Measurements from ENCODE around the gene LDLRAD4. TPM values are rescaled to one million over a fixed set of nuclear protein-coding genes. Genes with fewer than 3 reads are reported as not detected.

Gene LDLRAD4
- total RNA-seq, 3 donors from 2014 or later, result 17.5 to 20.4 (median 18.3) TPM

- Mint-ChIP-seq H3K27me3 (ENCODE audit: low read depth) (peaks cover 43% of the 10 kb centered on the region), H3K4me3 (peak overlapping the region; percentile 85), H3K4me1 (ENCODE audit: low read depth) (peaks cover 22% of the 10 kb centered on the region), H3K36me3 (ENCODE audit: insufficient read depth) (no peaks in the 10 kb centered on the region), H3K9me3 (no peaks in the 10 kb centered on the region)
- ATAC-seq, result peak; percentile 44 to 52
- DNase-seq, result peak; percentile 39
These were observed 2.4 kb upstream of the LDLRAD4 start for GRCh38 chr18:13216092-13216582.

GRCh38 chr18:13216711-13217465, 1.7 kb upstream of the LDLRAD4 start:
- peaks cover 43% of the 10 kb centered on the region for H3K27me3 Mint-ChIP-seq (ENCODE audit: low read depth)
- H3K4me1 Mint-ChIP-seq (ENCODE audit: low read depth), result peaks cover 22% of the 10 kb centered on the region
- H3K36me3 Mint-ChIP-seq (ENCODE audit: insufficient read depth), result no peaks in the 10 kb centered on the region
- no peaks in the 10 kb centered on the region for H3K9me3 Mint-ChIP-seq
- DNase-seq (peak; percentile 45), ATAC-seq (peak; percentile 61 to 66)
- H3K4me3 Mint-ChIP-seq, result peak overlapping the region; percentile 85

- no peak overlapping the region for H3K4me3 Mint-ChIP-seq
- no peaks in the 10 kb centered on the region for H3K36me3 Mint-ChIP-seq (ENCODE audit: insufficient read depth)
- peaks cover 43% of the 10 kb centered on the region for H3K27me3 Mint-ChIP-seq (ENCODE audit: low read depth)
- DNase-seq (peak; percentile 54), ATAC-seq (peak; percentile 60 to 62)
- peaks cover 22% of the 10 kb centered on the region for H3K4me1 Mint-ChIP-seq (ENCODE audit: low read depth)
- no peaks in the 10 kb centered on the region for H3K9me3 Mint-ChIP-seq
These were observed 1.0 kb upstream of the LDLRAD4 start for GRCh38 chr18:13217466-13217961.

- peaks cover 39% of the 10 kb centered on the region for H3K27me3 Mint-ChIP-seq (ENCODE audit: low read depth)
- H3K4me1 Mint-ChIP-seq (ENCODE audit: low read depth), result peaks cover 22% of the 10 kb centered on the region
- H3K36me3 Mint-ChIP-seq (ENCODE audit: insufficient read depth), result no peaks in the 10 kb centered on the region
- DNase-seq, result no peak
- peak overlapping the region; percentile 69 for H3K4me3 Mint-ChIP-seq
- no peaks in the 10 kb centered on the region for H3K9me3 Mint-ChIP-seq
- ATAC-seq, result peak in 1 of 2 donors; percentile 1
These were observed 591 bp upstream of the LDLRAD4 start for GRCh38 chr18:13217971-13218367.

- H3K27me3 Mint-ChIP-seq (ENCODE audit: low read depth), result peaks cover 36% of the 10 kb centered on the region
- H3K4me3 Mint-ChIP-seq, result peak overlapping the region; percentile 73
- no peaks in the 10 kb centered on the region for H3K9me3 Mint-ChIP-seq
- H3K36me3 Mint-ChIP-seq (ENCODE audit: insufficient read depth), result no peaks in the 10 kb centered on the region
- no peak for DNase-seq
- H3K4me1 Mint-ChIP-seq (ENCODE audit: low read depth), result peaks cover 22% of the 10 kb centered on the region
- ATAC-seq, result no peak
These were observed 437 bp downstream of the LDLRAD4 start for GRCh38 chr18:13218997-13219396.

GRCh38 chr18:13219593-13220159, 1.1 kb downstream of the LDLRAD4 start:
- Mint-ChIP-seq H3K36me3 (ENCODE audit: insufficient read depth) (no peaks in the 10 kb centered on the region), H3K9me3 (no peaks in the 10 kb centered on the region), H3K4me3 (peak overlapping the region; percentile 73), H3K4me1 (ENCODE audit: low read depth) (peaks cover 22% of the 10 kb centered on the region), H3K27me3 (ENCODE audit: low read depth) (peaks cover 29% of the 10 kb centered on the region)
- ATAC-seq (no peak), DNase-seq (no peak)

- no peak overlapping the region for H3K4me3 Mint-ChIP-seq
- peaks cover 22% of the 10 kb centered on the region for H3K27me3 Mint-ChIP-seq (ENCODE audit: low read depth)
- ATAC-seq (no peak), DNase-seq (no peak)
- H3K4me1 Mint-ChIP-seq (ENCODE audit: low read depth), result peaks cover 22% of the 10 kb centered on the region
- H3K9me3 Mint-ChIP-seq, result no peaks in the 10 kb centered on the region
- no peaks in the 10 kb centered on the region for H3K36me3 Mint-ChIP-seq (ENCODE audit: insufficient read depth)
These were observed 1.9 kb downstream of the LDLRAD4 start for GRCh38 chr18:13220361-13220991.

- ATAC-seq (no peak), DNase-seq (no peak)
- no peak overlapping the region for H3K4me3 Mint-ChIP-seq
- no peaks in the 10 kb centered on the region for H3K9me3 Mint-ChIP-seq
- H3K36me3 Mint-ChIP-seq (ENCODE audit: insufficient read depth), result no peaks in the 10 kb centered on the region
- H3K4me1 Mint-ChIP-seq (ENCODE audit: low read depth), result peaks cover 14% of the 10 kb centered on the region
- peaks cover 14% of the 10 kb centered on the region for H3K27me3 Mint-ChIP-seq (ENCODE audit: low read depth)
These were observed 3.6 kb downstream of the LDLRAD4 start for GRCh38 chr18:13221869-13222855.

GRCh38 chr18:13222856-13223281, 4.3 kb downstream of the LDLRAD4 start:
- H3K4me3 Mint-ChIP-seq, result no peak overlapping the region

GRCh38 chr18:13223311-13224143, 5.0 kb downstream of the LDLRAD4 start:
- Mint-ChIP-seq H3K27me3 (ENCODE audit: low read depth) (peaks cover 14% of the 10 kb centered on the region), H3K36me3 (ENCODE audit: insufficient read depth) (no peaks in the 10 kb centered on the region), H3K4me1 (ENCODE audit: low read depth) (peaks cover 14% of the 10 kb centered on the region), H3K4me3 (no peak overlapping the region), H3K9me3 (no peaks in the 10 kb centered on the region)
- DNase-seq, result no peak
- ATAC-seq, result no peak

More at GRCh38 chr18:13222856-13223281, 4.3 kb downstream of the LDLRAD4 start:
- Mint-ChIP-seq H3K4me1 (ENCODE audit: low read depth) (peaks cover 14% of the 10 kb centered on the region), H3K9me3 (no peaks in the 10 kb centered on the region), H3K27me3 (ENCODE audit: low read depth) (peaks cover 14% of the 10 kb centered on the region), H3K36me3 (ENCODE audit: insufficient read depth) (no peaks in the 10 kb centered on the region)
- ATAC-seq (no peak), DNase-seq (no peak)

- H3K27me3 Mint-ChIP-seq (ENCODE audit: low read depth), result peaks cover 3% of the 10 kb centered on the region
- no peak overlapping the region for H3K4me3 Mint-ChIP-seq
- ATAC-seq (no peak), DNase-seq (no peak)
- no peaks in the 10 kb centered on the region for H3K4me1 Mint-ChIP-seq (ENCODE audit: low read depth)
- no peaks in the 10 kb centered on the region for H3K36me3 Mint-ChIP-seq (ENCODE audit: insufficient read depth)
- no peaks in the 10 kb centered on the region for H3K9me3 Mint-ChIP-seq
These were observed 6.7 kb downstream of the LDLRAD4 start for GRCh38 chr18:13225261-13225660.

GRCh38 chr18:13226533-13227144, 8.1 kb downstream of the LDLRAD4 start:
- H3K4me3 Mint-ChIP-seq, result no peak overlapping the region
- H3K36me3 Mint-ChIP-seq (ENCODE audit: insufficient read depth), result no peaks in the 10 kb centered on the region
- no peak for ATAC-seq
- DNase-seq, result no peak
- no peaks in the 10 kb centered on the region for H3K9me3 Mint-ChIP-seq
- no peaks in the 10 kb centered on the region for H3K4me1 Mint-ChIP-seq (ENCODE audit: low read depth)
- H3K27me3 Mint-ChIP-seq (ENCODE audit: low read depth), result no peaks in the 10 kb centered on the region

GRCh38 chr18:13227910-13228309, 9.3 kb downstream of the LDLRAD4 start:
- H3K27me3 Mint-ChIP-seq (ENCODE audit: low read depth), result no peaks in the 10 kb centered on the region
- ATAC-seq (no peak), DNase-seq (no peak)
- H3K9me3 Mint-ChIP-seq, result no peaks in the 10 kb centered on the region
- H3K36me3 Mint-ChIP-seq (ENCODE audit: insufficient read depth), result no peaks in the 10 kb centered on the region
- H3K4me3 Mint-ChIP-seq, result no peak overlapping the region
- no peaks in the 10 kb centered on the region for H3K4me1 Mint-ChIP-seq (ENCODE audit: low read depth)
